Transverse colon (tissue), 4 donors: ENCODE data around the gene ADCY5.

Experiments used
- CTCF ChIP-seq, 5 experiments: fragments of 200-600 bp in 3 of 5; fragments of 450-650 bp in 2 of 5; sonication (generic) in 3 of 5; IDR thresholded peaks; 1 replicate in 2 of 5; 2 replicates in 3 of 5; pipeline ENCODE4 v1.5.1; 2016 to 2017; ENCODE audit warnings: antibody characterized with exemption in 5 of 5, inconsistent platforms in 3 of 5, mild to moderate bottlenecking in 2 of 5, moderate library complexity in 1 of 5
- EP300 ChIP-seq: sonication (generic); formaldehyde crosslinking; IDR thresholded peaks from one replicate; pipeline ENCODE4 v1.6.1; 2017; ENCODE audit warnings: antibody characterized with exemption, low read depth
- POLR2AphosphoS5 ChIP-seq, 3 donors: sonication (generic); formaldehyde crosslinking; IDR thresholded peaks; one replicate each; pipeline ENCODE4 v1.6.1; 2016; ENCODE audit warnings: antibody characterized with exemption in 3 of 3

GRCh38 chr3:123312331-123313265 lies 136.3 kb downstream of the ADCY5 start:
- no peak for TF ChIP-seq CTCF (IDR thresholded peaks at IDR 0.05)
- TF ChIP-seq EP300 = no peak
- TF ChIP-seq POLR2AphosphoS5 (IDR thresholded peaks at IDR 0.05) = peak in 1 of 3 donors; percentile 65
